ENCODE measurements around the gene SLC30A2. TPM values are rescaled to one million over a fixed set of nuclear protein-coding genes. Genes with fewer than 3 reads are reported as not detected.

The SLC30A2 gene
- total and polyA plus RNA-seq, 9 of the 15 experiments (the other 6 are each of a cell fraction or from before 2014, with no cell fraction given) = 0.01 to 0.18 (median 0.06) TPM; not detected in 3

- TF ChIP-seq CUX1 (CRISPR knock-in tag; IDR thresholded peaks at IDR 0.05) (no peak), NFRKB (IDR thresholded peaks at IDR 0.05; ENCODE audit: low read depth) (no peak), ZFPM2 (CRISPR knock-in tag; IDR thresholded peaks at IDR 0.05) (no peak), ZNF263 (CRISPR knock-in tag; IDR thresholded peaks at IDR 0.05; ENCODE audit: borderline replicate concordance) (no peak), FOXO4 (CRISPR knock-in tag; IDR thresholded peaks at IDR 0.05) (no peak), ZNF583 (CRISPR knock-in tag; IDR thresholded peaks at IDR 0.05) (no peak), ZBTB9 (CRISPR knock-in tag; IDR thresholded peaks at IDR 0.05) (no peak), NRF1 (conservative IDR thresholded peaks at IDR 0.05 in 1 of 2, IDR thresholded peaks at IDR 0.05 in 1 of 2) (no peak), ZBTB11 (CRISPR knock-in tag; IDR thresholded peaks at IDR 0.05) (no peak), DPF2 (IDR thresholded peaks at IDR 0.05) (peak; percentile 89), L3MBTL2 (IDR thresholded peaks at IDR 0.05) (no peak), NFIX (CRISPR knock-in tag; IDR thresholded peaks at IDR 0.05; ENCODE audit: low read depth) (no peak), NBN (IDR thresholded peaks at IDR 0.05; ENCODE audit: low read depth) (no peak; the same call in 1 of the 2 replicates), RFX7 (CRISPR knock-in tag; IDR thresholded peaks at IDR 0.05) (no peak), THAP7 (CRISPR knock-in tag; IDR thresholded peaks at IDR 0.05) (no peak)
Measured at GRCh38 chr1:26078286-26079177, 32.6 kb upstream of the SLC30A2 start (continued).
